Panc1 (cell line): ENCODE results near the gene IYD. TPM values are rescaled to one million over a fixed set of nuclear protein-coding genes. Genes with fewer than 3 reads are reported as not detected.

Source experiments
- ATAC-seq: fragments of 200-7000 bp; cut with Tn5 transposase; 2 replicates; pipeline ENCODE4 v1.9.1; 2020; ENCODE audit warnings: mild to moderate bottlenecking, moderate library complexity
- BruUV-seq: library from RNA; stranded (reverse); fragments of 400-500 nt; replicated peaks from 2 replicates; lab custom pipeline; 2021; lab: Mats Ljungman, UMichigan
- CTCF ChIA-PET: fragments of 300-600 bp; sonication (Branson Sonifier 250); formaldehyde crosslinking; loops from one replicate; lab custom pipeline; 2022; ENCODE audit warnings: antibody characterized with exemption; lab: Charles Lee
- POLR2A ChIA-PET: fragments of 300-600 bp; sonication (Branson Sonifier 250); formaldehyde crosslinking; loops from one replicate; lab custom pipeline; 2022; ENCODE audit warnings: antibody characterized with exemption; lab: Charles Lee
- DNase-seq: peaks from one replicate; pipeline ENCODE4 v3.0.0-alpha.2; 2010; ENCODE audit warnings: low read depth, low spot score
- H3K27ac ChIP-seq: 2 replicates; pipeline ENCODE4 v1.5.1; 2011; ENCODE audit warnings: mild to moderate bottlenecking, low read length, inconsistent platforms
- H3K27me3 ChIP-seq: fragments of 200-500 bp; sonication (Bioruptor generic); 2 replicates; pipeline ENCODE4 v1.6.0; 2014; ENCODE audit warnings: low read length, inconsistent platforms; ENCODE audit not compliant: control insufficient read depth, insufficient read depth
- H3K36me3 ChIP-seq: fragments of 200-500 bp; sonication (Bioruptor generic); 2 replicates; pipeline ENCODE4 v1.5.1; 2014; ENCODE audit warnings: inconsistent platforms, mild to moderate bottlenecking, low read length, moderate library complexity; ENCODE audit not compliant: control insufficient read depth, insufficient read depth
- H3K4me1 ChIP-seq: 2 replicates; pipeline ENCODE4 v1.5.1; 2011; ENCODE audit warnings: inconsistent platforms, mild to moderate bottlenecking, low read length, moderate library complexity; ENCODE audit not compliant: control insufficient read depth, insufficient read depth
- H3K4me3 ChIP-seq, 2 experiments: 2 replicates each; pipeline ENCODE4 v1.5.1; 2011 to 2012; ENCODE audit warnings: low read depth in 2 of 2, low read length in 2 of 2, mild to moderate bottlenecking in 2 of 2, inconsistent platforms in 1 of 2, moderate library complexity in 1 of 2
- H3K9me3 ChIP-seq: fragments of 200-500 bp; sonication (Bioruptor generic); 2 replicates; pipeline ENCODE4 v1.5.1; 2014; ENCODE audit warnings: low read depth, mild to moderate bottlenecking, inconsistent platforms, low read length, moderate library complexity; ENCODE audit not compliant: control insufficient read depth, insufficient read depth
- POLR2AphosphoS5 ChIP-seq: IDR thresholded peaks from 2 replicates; pipeline ENCODE4 v1.6.1; 2012; ENCODE audit warnings: mild to moderate bottlenecking, low read depth, low read length, moderate library complexity
- REST ChIP-seq, 2 experiments: IDR thresholded peaks; 2 replicates each; pipeline ENCODE4 v1.6.1; 2011 to 2012; ENCODE audit warnings: low read depth in 2 of 2, control low read depth in 1 of 2, low read length in 1 of 2, mild to moderate bottlenecking in 1 of 2, moderate library complexity in 1 of 2; ENCODE audit not compliant: insufficient read depth in 1 of 2
- SIN3A ChIP-seq: IDR thresholded peaks from 2 replicates; pipeline ENCODE4 v1.6.1; 2012; ENCODE audit warnings: low read depth, mild to moderate bottlenecking, low read length, moderate library complexity, borderline replicate concordance; ENCODE audit not compliant: insufficient read depth
- TCF7L2 ChIP-seq: IDR thresholded peaks from 2 replicates; pipeline ENCODE4 v1.6.1; 2011; ENCODE audit warnings: mild to moderate bottlenecking, low read depth, low read length, inconsistent platforms
- in situ Hi-C: cut with HindIII; loops from 2 replicates; pipeline ENCODE4 v1.10.0; 2016; ENCODE audit warnings: low sequenced_read_pairs, low pct_unique_long_range_greater_than_20kb
- intact Hi-C: fragments of 100-400 bp; cut with micrococcal nuclease; formaldehyde crosslinking; loops from one replicate; pipeline ENCODE4 v1.10.0; 2022; ENCODE audit not compliant: unreplicated experiment
- total RNA-seq: library from RNA; stranded (reverse); gene quantifications from one replicate; pipeline ENCODE4 v1.2.1, GENCODE V29; 2021; ENCODE audit not compliant: unreplicated experiment
- TF ChIP-seq, protein P1 (sequence below): fragments of 450-650 bp; IDR thresholded peaks from 2 replicates; pipeline ENCODE4 v1.5.1; 2017; ENCODE audit warnings: mild to moderate bottlenecking

IYD gene
- total RNA-seq, 1 experiment from 2014 or later, result 0.03 TPM

GRCh38 chr6:150416128-150416527 lies 47.3 kb downstream of the IYD start:
- Histone ChIP-seq H3K27ac (no peak overlapping the region), H3K4me1 (peaks cover 8% of the 10 kb centered on the region; the same call in 1 of the 2 replicates), H3K36me3 (no peaks in the 10 kb centered on the region), H3K9me3 (no peaks in the 10 kb centered on the region), H3K27me3 (no peaks in the 10 kb centered on the region), H3K4me3 (no peak overlapping the region)
- ChIA-PET CTCF (no interaction called here), POLR2A (no interaction called here)
- intact Hi-C loops, result loop anchor here (5.0 kb wide), 2 partner anchors 326 to 381 kb away; no protein-coding TSS in a partner anchor
- in situ Hi-C loops, result no loop called here
- no TSS peak for BruUV-seq
- DNase-seq, result no peak
- ATAC-seq, result no peak
- no peak for TF ChIP-seq REST (IDR thresholded peaks at IDR 0.05; ENCODE audit: insufficient read depth in 1 of 2, low read depth in 2 of 2, low read length in 1 of 2)
- no peak for TF ChIP-seq TCF7L2
- TF ChIP-seq POLR2AphosphoS5, result no peak
- TF ChIP-seq SIN3A, result no peak
- TF ChIP-seq, protein P1, sequence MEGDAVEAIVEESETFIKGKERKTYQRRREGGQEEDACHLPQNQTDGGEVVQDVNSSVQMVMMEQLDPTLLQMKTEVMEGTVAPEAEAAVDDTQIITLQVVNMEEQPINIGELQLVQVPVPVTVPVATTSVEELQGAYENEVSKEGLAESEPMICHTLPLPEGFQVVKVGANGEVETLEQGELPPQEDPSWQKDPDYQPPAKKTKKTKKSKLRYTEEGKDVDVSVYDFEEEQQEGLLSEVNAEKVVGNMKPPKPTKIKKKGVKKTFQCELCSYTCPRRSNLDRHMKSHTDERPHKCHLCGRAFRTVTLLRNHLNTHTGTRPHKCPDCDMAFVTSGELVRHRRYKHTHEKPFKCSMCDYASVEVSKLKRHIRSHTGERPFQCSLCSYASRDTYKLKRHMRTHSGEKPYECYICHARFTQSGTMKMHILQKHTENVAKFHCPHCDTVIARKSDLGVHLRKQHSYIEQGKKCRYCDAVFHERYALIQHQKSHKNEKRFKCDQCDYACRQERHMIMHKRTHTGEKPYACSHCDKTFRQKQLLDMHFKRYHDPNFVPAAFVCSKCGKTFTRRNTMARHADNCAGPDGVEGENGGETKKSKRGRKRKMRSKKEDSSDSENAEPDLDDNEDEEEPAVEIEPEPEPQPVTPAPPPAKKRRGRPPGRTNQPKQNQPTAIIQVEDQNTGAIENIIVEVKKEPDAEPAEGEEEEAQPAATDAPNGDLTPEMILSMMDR, result no peak

DNA sequence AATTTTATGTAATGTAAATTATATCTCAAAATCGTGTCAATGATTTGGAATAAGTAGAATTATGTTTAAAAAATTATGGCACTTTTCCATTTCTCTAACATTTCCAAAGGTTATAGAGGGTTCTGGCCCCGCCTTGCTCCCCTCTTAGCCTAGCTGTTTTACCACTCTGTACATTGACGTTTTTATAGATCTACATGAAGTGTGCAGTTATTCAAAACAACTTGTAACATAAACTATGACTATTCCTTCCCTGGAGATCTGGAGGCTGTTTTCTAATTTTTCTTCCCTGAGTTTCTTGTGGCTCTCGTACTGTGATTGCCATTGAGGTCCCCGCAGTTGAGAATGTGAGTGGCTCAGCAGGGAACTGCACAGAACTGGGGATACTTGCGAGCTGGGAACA lies 48.4 kb downstream of the IYD start:
- no peak overlapping the region for H3K4me3 ChIP-seq
- ChIA-PET POLR2A (no interaction called here), CTCF (interaction anchor here (0.7 to 2.4 kb wide), 3 partner anchors 185 to 398 kb away, joined by 3 to 13 read pairs (median 3); no protein-coding TSS in a partner anchor)
- no peaks in the 10 kb centered on the region for H3K9me3 ChIP-seq
- in situ Hi-C loops (no loop called here), intact Hi-C loops (loop anchor here (5.0 kb wide), 2 partner anchors 325 to 380 kb away; no protein-coding TSS in a partner anchor)
- no peaks in the 10 kb centered on the region for H3K36me3 ChIP-seq
- no peak for ATAC-seq
- H3K4me1 ChIP-seq, result peaks cover 8% of the 10 kb centered on the region; the same call in 1 of the 2 replicates
- H3K27me3 ChIP-seq, result no peaks in the 10 kb centered on the region
- DNase-seq, result no peak
- BruUV-seq, result no TSS peak
- peak overlapping the region; percentile 20; the same call in 1 of the 2 replicates for H3K27ac ChIP-seq
- TF ChIP-seq, protein P1, result no peak
- TF ChIP-seq TCF7L2 (no peak), SIN3A (no peak), REST (IDR thresholded peaks at IDR 0.05; ENCODE audit: insufficient read depth in 1 of 2, low read depth in 2 of 2, low read length in 1 of 2) (no peak)
